H1 (cell line): ENCODE measurements around the gene SLC26A9. TPM values are rescaled to one million over a fixed set of nuclear protein-coding genes. Genes with fewer than 3 reads are reported as not detected.

Source experiments
- CTCF ChIA-PET: fragments of 300-600 bp; sonication (Branson Sonifier 250); formaldehyde crosslinking; loops from one replicate; lab custom pipeline; 2021; ENCODE audit not compliant: partially characterized antibody; lab: Charles Lee
- POLR2A ChIA-PET: fragments of 300-600 bp; sonication (Branson Sonifier 250); formaldehyde crosslinking; loops from one replicate; lab custom pipeline; 2021; ENCODE audit warnings: inconsistent platforms; ENCODE audit not compliant: partially characterized antibody; lab: Charles Lee
- DNase-seq, 2 experiments: peaks; one replicate each; pipeline versions ENCODE4 v3.0.0 to v3.0.0-alpha.2; 2010 to 2022; ENCODE audit warnings: low spot score in 2 of 2, low read depth in 1 of 2, mixed read lengths in 1 of 2
- FAIRE-seq: peaks from 2 replicates; lab custom pipeline; 2011; peaks lifted over from hg19 to GRCh38; lab: Jason Lieb, UNC
- H2AFZ ChIP-seq: 2 replicates; pipeline ENCODE4 v1.8.1; 2012; ENCODE audit warnings: low read length, inconsistent platforms
- H2AK5ac ChIP-seq: 2 replicates; pipeline ENCODE4 v1.6.1; 2013; ENCODE audit warnings: low read depth, low read length
- H2BK120ac ChIP-seq: replicated peaks from 2 replicates; pipeline ENCODE3; 2013; ENCODE audit warnings: low read depth, low read length, inconsistent platforms
- H2BK12ac ChIP-seq: 2 replicates; pipeline ENCODE4 v1.6.1; 2013; ENCODE audit warnings: low read depth, low read length
- H2BK15ac ChIP-seq: 2 replicates; pipeline ENCODE4 v1.6.1; 2013; ENCODE audit warnings: low read length
- H2BK20ac ChIP-seq: 2 replicates; pipeline ENCODE4 v1.6.1; 2013; ENCODE audit warnings: low read length
- H2BK5ac ChIP-seq: 2 replicates; pipeline ENCODE4 v1.6.1; 2013; ENCODE audit warnings: low read depth, low read length
- H3K14ac ChIP-seq: 2 replicates; pipeline ENCODE4 v1.6.1; 2013; ENCODE audit warnings: inconsistent platforms; ENCODE audit not compliant: insufficient read length
- H3K18ac ChIP-seq: 2 replicates; pipeline ENCODE4 v1.6.1; 2013; ENCODE audit warnings: low read length; ENCODE audit errors: extremely low read depth
- H3K23ac ChIP-seq: 2 replicates; pipeline ENCODE4 v1.6.1; 2013; ENCODE audit warnings: inconsistent platforms; ENCODE audit not compliant: insufficient read length
- H3K23me2 ChIP-seq: 2 replicates; pipeline ENCODE4 v1.6.1; 2013; ENCODE audit warnings: low read depth, low read length
- H3K27ac ChIP-seq: 2 replicates; pipeline ENCODE4 v1.6.1; 2011; ENCODE audit warnings: low read depth, low read length, inconsistent platforms
- H3K27me3 ChIP-seq, 4 experiments: replicated peaks in 1 of 4; 1 replicate in 1 of 4; 2 replicates in 3 of 4; pipeline versions ENCODE4 v1.6.1 to v1.8.1; 2011 to 2013; ENCODE audit warnings: low read length in 3 of 4, mild to moderate bottlenecking in 3 of 4, inconsistent platforms in 2 of 4, mixed read lengths in 2 of 4, moderate library complexity in 1 of 4; ENCODE audit not compliant: control insufficient read depth in 3 of 4, insufficient read depth in 3 of 4; ENCODE audit errors: extremely low read depth in 1 of 4
- H3K36me3 ChIP-seq, 4 experiments: 2 replicates each; pipeline versions ENCODE4 v1.6.1 to v1.8.1; 2011 to 2013; ENCODE audit warnings: mild to moderate bottlenecking in 4 of 4, low read length in 3 of 4, moderate library complexity in 2 of 4, control low read depth in 1 of 4, inconsistent platforms in 1 of 4; ENCODE audit not compliant: insufficient read depth in 4 of 4, control insufficient read depth in 2 of 4
- H3K4ac ChIP-seq: replicated peaks from 2 replicates; pipeline ENCODE3; 2013; ENCODE audit warnings: low read length, low read depth, mixed read lengths, inconsistent platforms; ENCODE audit not compliant: insufficient read length
- H3K4me1 ChIP-seq, 4 experiments: replicated peaks in 1 of 4; 1 replicate in 1 of 4; 2 replicates in 3 of 4; pipeline versions ENCODE4 v1.6.1 to v1.8.1; 2011 to 2013; ENCODE audit warnings: low read length in 3 of 4, inconsistent platforms in 2 of 4, mixed read lengths in 1 of 4; ENCODE audit not compliant: insufficient read depth in 4 of 4, control insufficient read depth in 3 of 4
- H3K4me2 ChIP-seq, 2 experiments: 2 replicates each; pipeline versions ENCODE4 v1.6.1 to v1.8.1; 2011 to 2013; ENCODE audit warnings: low read depth in 2 of 2, low read length in 2 of 2, control low read depth in 1 of 2, inconsistent platforms in 1 of 2, mild to moderate bottlenecking in 1 of 2; ENCODE audit not compliant: insufficient read depth in 1 of 2
- H3K4me3 ChIP-seq, 4 experiments: fragments of 200-600, 300-600 bp in 1 of 4; sonication (generic), shearing (Covaris generic), sonication (Bioruptor Twin) in 1 of 4; 2 replicates each; pipeline versions ENCODE4 v1.5.1 to v1.8.1; 2011 to 2016; ENCODE audit warnings: low read length in 4 of 4, low read depth in 3 of 4, control low read depth in 2 of 4, inconsistent platforms in 2 of 4, mild to moderate bottlenecking in 2 of 4, mixed read lengths in 1 of 4, moderate library complexity in 1 of 4; ENCODE audit not compliant: insufficient read depth in 2 of 4; ENCODE audit errors: extremely low read depth in 1 of 4
- H3K56ac ChIP-seq: replicated peaks from 2 replicates; pipeline ENCODE3; 2013; ENCODE audit warnings: low read depth, mild to moderate bottlenecking, mixed read lengths, low read length, inconsistent platforms; ENCODE audit not compliant: insufficient read length
- H3K79me1 ChIP-seq: 2 replicates; pipeline ENCODE4 v1.6.1; 2013; ENCODE audit warnings: low read depth, low read length, control low read depth
- H3K79me2 ChIP-seq, 2 experiments: 2 replicates each; pipeline versions ENCODE4 v1.6.1 to v1.8.1; 2012 to 2013; ENCODE audit warnings: low read length in 2 of 2, mild to moderate bottlenecking in 2 of 2, inconsistent platforms in 1 of 2; ENCODE audit not compliant: insufficient read depth in 2 of 2, control insufficient read depth in 1 of 2
- H3K9ac ChIP-seq, 4 experiments: replicated peaks in 1 of 4; 1 replicate in 1 of 4; 2 replicates in 3 of 4; pipeline versions ENCODE4 v1.6.1 to v1.8.1; 2011 to 2013; ENCODE audit warnings: low read depth in 3 of 4, low read length in 3 of 4, control low read depth in 2 of 4, mild to moderate bottlenecking in 2 of 4, moderate library complexity in 2 of 4, inconsistent platforms in 1 of 4; ENCODE audit errors: extremely low read depth in 1 of 4
- H3K9me3 ChIP-seq, 2 experiments: 2 replicates each; pipeline versions ENCODE4 v1.6.1 to v1.8.1; 2012 to 2013; ENCODE audit warnings: mild to moderate bottlenecking in 2 of 2, moderate library complexity in 2 of 2, control low read depth in 1 of 2, inconsistent platforms in 1 of 2, low read depth in 1 of 2, low read length in 1 of 2, mixed read lengths in 1 of 2; ENCODE audit not compliant: insufficient read depth in 2 of 2
- H4K20me1 ChIP-seq, 2 experiments: replicated peaks in 1 of 2; 2 replicates each; pipeline versions ENCODE3 to v1.8.1; 2011 to 2013; ENCODE audit warnings: inconsistent platforms in 2 of 2, low read length in 2 of 2, mild to moderate bottlenecking in 1 of 2; ENCODE audit not compliant: insufficient read depth in 2 of 2, control insufficient read depth in 1 of 2
- H4K5ac ChIP-seq: 2 replicates; pipeline ENCODE4 v1.6.1; 2013; ENCODE audit warnings: low read length, low read depth, mixed read lengths, inconsistent platforms; ENCODE audit not compliant: insufficient read length
- H4K8ac ChIP-seq: 2 replicates; pipeline ENCODE4 v1.8.0; 2013; ENCODE audit warnings: mild to moderate bottlenecking, moderate library complexity, low read length, inconsistent platforms; ENCODE audit not compliant: insufficient read depth; ENCODE audit errors: extremely low read depth
- H4K91ac ChIP-seq: replicated peaks from 2 replicates; pipeline ENCODE3; 2013; ENCODE audit warnings: low read length, mixed read lengths, inconsistent platforms; ENCODE audit not compliant: insufficient read length
- CBX5 ChIP-seq: fragments of 300-800, 300-1000 bp; sonication (generic); IDR thresholded peaks from 2 replicates; pipeline ENCODE4 v1.7.1; 2016; ENCODE audit warnings: antibody characterized with exemption, low read length, low read depth
- CREB1 ChIP-seq: IDR thresholded peaks from 2 replicates; pipeline ENCODE4 v1.6.1; 2012; ENCODE audit warnings: inconsistent platforms
- EGR1 ChIP-seq: IDR thresholded peaks from 2 replicates; pipeline ENCODE4 v1.6.1; 2011; ENCODE audit warnings: low read depth, low read length, borderline replicate concordance
- EP300 ChIP-seq, 2 experiments: IDR thresholded peaks; 1 replicate in 1 of 2; 2 replicates in 1 of 2; pipeline ENCODE4 v1.6.1; 2011 to 2012; ENCODE audit warnings: low read depth in 2 of 2, low read length in 2 of 2, mild to moderate bottlenecking in 2 of 2, borderline replicate concordance in 1 of 2, inconsistent platforms in 1 of 2, moderate library complexity in 1 of 2
- EZH2 ChIP-seq: fragments of 200-600 bp; sonication (generic); IDR thresholded peaks from 2 replicates; pipeline ENCODE4 v1.7.1; 2012; ENCODE audit warnings: low read depth, mild to moderate bottlenecking, moderate library complexity, low read length, inconsistent platforms; ENCODE audit not compliant: severe bottlenecking
- HDAC2 ChIP-seq, 2 experiments: fragments of 300-600 bp in 1 of 2; sonication (generic) in 1 of 2; IDR thresholded peaks; 2 replicates each; pipeline ENCODE4 v1.6.1; 2011 to 2012; ENCODE audit warnings: low read depth in 2 of 2, low read length in 2 of 2, mild to moderate bottlenecking in 2 of 2, moderate library complexity in 2 of 2, borderline replicate concordance in 1 of 2, inconsistent platforms in 1 of 2
- MAFK ChIP-seq: IDR thresholded peaks from 2 replicates; pipeline ENCODE4 v1.6.1; 2012; ENCODE audit warnings: low read depth, mild to moderate bottlenecking, improper control_type of control experiment, low read length
- PHF8 ChIP-seq: fragments of 200-600 bp; sonication (generic); conservative IDR thresholded peaks from 2 replicates; pipeline ENCODE4 v1.7.1; 2012; ENCODE audit warnings: low read depth, mild to moderate bottlenecking, inconsistent platforms, low read length, moderate library complexity
- POLR2A ChIP-seq, 2 experiments: IDR thresholded peaks; 1 replicate in 1 of 2; 2 replicates in 1 of 2; pipeline ENCODE4 v1.6.1; 2011; ENCODE audit warnings: low read depth in 2 of 2, low read length in 2 of 2, mild to moderate bottlenecking in 2 of 2; ENCODE audit errors: control extremely low read depth in 1 of 2
- POLR2AphosphoS5 ChIP-seq: IDR thresholded peaks from 2 replicates; pipeline ENCODE4 v1.6.1; 2011; ENCODE audit warnings: low read depth, low read length
- POU5F1 ChIP-seq: IDR thresholded peaks from 2 replicates; pipeline ENCODE4 v1.6.1; 2011; ENCODE audit warnings: low read depth, mild to moderate bottlenecking, low read length, moderate library complexity
- RBBP5 ChIP-seq: IDR thresholded peaks from 2 replicates; pipeline ENCODE4 v1.7.1; 2012; ENCODE audit warnings: low read depth, mild to moderate bottlenecking, inconsistent platforms, low read length, moderate library complexity, borderline replicate concordance
- SAP30 ChIP-seq: fragments of 300-600 bp; sonication (generic); IDR thresholded peaks from 2 replicates; pipeline ENCODE4 v1.7.1; 2012; ENCODE audit warnings: low read length, moderate library complexity, mild to moderate bottlenecking, inconsistent platforms; ENCODE audit not compliant: insufficient read depth, insufficient replicate concordance
- SP2 ChIP-seq: IDR thresholded peaks from 2 replicates; pipeline ENCODE4 v1.6.1; 2012; ENCODE audit warnings: mild to moderate bottlenecking, low read length, inconsistent platforms
- WGBS, 2 experiments: shearing (Covaris generic) in 1 of 2; methylation state at CpG; one replicate each; pipeline versions ENCODE4 v1.1.6 to v1.1.7; 2013 to 2015; ENCODE audit warnings: low lambda C conversion rate in 2 of 2, mixed read lengths in 2 of 2, inconsistent platforms in 1 of 2, low coverage in 1 of 2, missing lambda C conversion rate in 1 of 2; ENCODE audit not compliant: insufficient replicate concordance in 2 of 2, insufficient coverage in 1 of 2, insufficient read length in 1 of 2; ENCODE audit errors: extremely low coverage in 1 of 2, missing lambda C conversion rate in 1 of 2; 5-methylcytosine and 5-hydroxymethylcytosine counted together
- polyA plus RNA-seq, 7 experiments: library from polyadenylated mRNA; depleted of rRNA in 3 of 7; stranded (reverse) in 5 of 7; unstranded in 2 of 7; fragments of >200 nt in 5 of 7; fragments of 200-250 nt in 2 of 7; gene quantifications; 1 replicate in 5 of 7; 2 replicates in 1 of 7; 4 replicates in 1 of 7; pipeline versions ENCODE4 v1.2.1 to v1.2.3, GENCODE V29; 2011 to 2013; ENCODE audit warnings: missing spikeins in 2 of 7, mixed read lengths in 2 of 7
- total RNA-seq: library from RNA; stranded (reverse); fragmentation: NEBNext Ultra II Directional; extraction: Animal tissue kit (Norgen Biotek cat#: 25700); gene quantifications from 2 replicates; pipeline ENCODE4 v1.2.1, GENCODE V29; 2021
- TF ChIP-seq, protein P1 (sequence below): IDR thresholded peaks from 2 replicates; pipeline ENCODE4 v1.6.1; 2012; ENCODE audit warnings: inconsistent platforms

Gene SLC26A9
- total and polyA plus RNA-seq, 2 of the 8 experiments (the other 6 are each of a cell fraction or from before 2014, with no cell fraction given) = not detected

DNA sequence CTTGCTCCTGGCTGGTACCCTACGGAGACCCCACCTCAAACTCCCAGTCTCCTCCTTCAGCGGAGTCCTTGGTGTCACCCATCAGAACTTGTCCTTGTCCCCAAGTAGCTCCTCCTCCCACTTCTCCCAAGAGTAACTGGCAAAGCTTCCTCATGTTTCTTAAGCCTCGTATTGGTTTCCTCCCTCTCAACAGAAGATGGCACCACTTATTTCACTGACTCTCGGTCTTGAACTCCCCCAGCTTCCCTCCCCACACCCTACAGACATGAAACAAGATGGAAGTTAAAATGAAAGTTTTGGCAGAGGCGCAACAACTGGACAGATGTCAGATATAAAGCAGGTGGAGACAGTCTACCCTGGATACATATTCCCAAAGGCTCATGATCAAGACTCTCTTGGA is 46.5 kb upstream of the SLC26A9 start:
- H3K4me2 ChIP-seq = no peak overlapping the region
- H2AFZ ChIP-seq = no peak overlapping the region
- no peaks in the 10 kb centered on the region for H3K36me3 ChIP-seq
- no peak overlapping the region for H3K18ac ChIP-seq
- H3K27me3 ChIP-seq = no peaks in the 10 kb centered on the region
- no peaks in the 10 kb centered on the region for H3K79me1 ChIP-seq
- no peak overlapping the region for H3K23ac ChIP-seq
- ChIA-PET CTCF (interaction anchor here (0.6 to 2.4 kb wide), 12 partner anchors 9 to 490 kb away, joined by 3 to 15 read pairs (median 3); partner anchors contain the start of gene RAB7B), POLR2A (no interaction called here)
- peaks cover 0 to 4% (median 1%) of the 10 kb centered on the region in 4 experiments; a peak in 2 of 7 replicates for H3K4me1 ChIP-seq
- FAIRE-seq (no peak), DNase-seq (no peak)
- H2BK12ac ChIP-seq = no peak overlapping the region
- no peak overlapping the region for H4K8ac ChIP-seq
- H3K56ac ChIP-seq = no peak overlapping the region
- no peak overlapping the region for H3K27ac ChIP-seq
- H2AK5ac ChIP-seq = no peak overlapping the region
- no peaks in the 10 kb centered on the region for H3K23me2 ChIP-seq
- no peak overlapping the region for H4K91ac ChIP-seq
- no peak overlapping the region for H3K4me3 ChIP-seq
- no peak overlapping the region for H3K9ac ChIP-seq
- no peak overlapping the region for H3K4ac ChIP-seq
- no peak overlapping the region for H2BK20ac ChIP-seq
- WGBS, 2 experiments = 85% methylated on average over 5 of the region's 5 CpGs; no CpG with 5 or more reads in 1 of the 2 experiments
- H3K14ac ChIP-seq = no peak overlapping the region
- H2BK15ac ChIP-seq = no peak overlapping the region
- H3K9me3 ChIP-seq = no peaks in the 10 kb centered on the region
- no peaks in the 10 kb centered on the region for H4K20me1 ChIP-seq
- H2BK5ac ChIP-seq = no peak overlapping the region
- TF ChIP-seq EZH2 (no peak), POLR2A (IDR thresholded peaks at IDR 0.05; ENCODE audit: control extremely low read depth in 1 of 2, low read depth in 2 of 2, low read length in 2 of 2) (no peak), POU5F1 (no peak), HDAC2 (IDR thresholded peaks at IDR 0.05; ENCODE audit: borderline replicate concordance in 1 of 2, low read depth in 2 of 2, low read length in 2 of 2) (no peak), EGR1 (no peak), POLR2AphosphoS5 (no peak), RBBP5 (no peak), MAFK (no peak), CBX5 (no peak), CREB1 (no peak), SP2 (no peak), PHF8 (no peak), EP300 (IDR thresholded peaks at IDR 0.05; ENCODE audit: borderline replicate concordance in 1 of 2, low read depth in 2 of 2, low read length in 2 of 2) (no peak), SAP30 (no peak)
- TF ChIP-seq, protein P1, sequence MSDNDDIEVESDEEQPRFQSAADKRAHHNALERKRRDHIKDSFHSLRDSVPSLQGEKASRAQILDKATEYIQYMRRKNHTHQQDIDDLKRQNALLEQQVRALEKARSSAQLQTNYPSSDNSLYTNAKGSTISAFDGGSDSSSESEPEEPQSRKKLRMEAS = no peak
- H2BK120ac ChIP-seq = no peak overlapping the region
- no peaks in the 10 kb centered on the region for H3K79me2 ChIP-seq
- H4K5ac ChIP-seq = no peak overlapping the region
